GM23338 (cell line): ENCODE measurements around the gene COL6A1.

ENCODE experiments used
- CREB1 ChIP-seq: fragments of 250-450 bp; sonication (Bioruptor Pico); IDR thresholded peaks from 2 replicates; pipeline ENCODE4 v1.5.0; 2020; ENCODE audit warnings: low read depth, mild to moderate bottlenecking, moderate library complexity
- CTCF ChIP-seq, 2 experiments: fragments of 200-600 bp in 1 of 2; sonication (generic) in 1 of 2; conservative IDR thresholded peaks; 2 replicates each; pipeline versions ENCODE4 v1.5.1 to v1.6.1; 2016 to 2017; ENCODE audit warnings: antibody characterized with exemption in 2 of 2, low read depth in 2 of 2, mild to moderate bottlenecking in 2 of 2, moderate library complexity in 1 of 2
- EZH2 ChIP-seq: fragments of 200-600 bp; sonication (generic); IDR thresholded peaks from one replicate; pipeline ENCODE4 v1.8.0; 2017; ENCODE audit warnings: antibody characterized with exemption, mild to moderate bottlenecking, low read depth; ENCODE audit not compliant: unreplicated experiment
- EZH2phosphoT487 ChIP-seq: fragments of 200-600 bp; sonication (generic); IDR thresholded peaks from one replicate; pipeline ENCODE4 v1.8.1; 2018; ENCODE audit warnings: antibody characterized with exemption; ENCODE audit not compliant: unreplicated experiment
- JUNB ChIP-seq: IDR thresholded peaks from one replicate; pipeline ENCODE4 v1.6.1; 2016; ENCODE audit warnings: antibody characterized with exemption; ENCODE audit not compliant: unreplicated experiment
- POLR2AphosphoS5 ChIP-seq: IDR thresholded peaks from 2 replicates; pipeline ENCODE4 v1.6.1; 2016; ENCODE audit warnings: antibody characterized with exemption, low read depth
- STAT1 ChIP-seq: IDR thresholded peaks from one replicate; pipeline ENCODE4 v1.6.1; 2016; ENCODE audit warnings: antibody characterized with exemption; ENCODE audit not compliant: unreplicated experiment
- ZNF114 ChIP-seq: fragments of 250-450 bp; sonication (Bioruptor Pico); IDR thresholded peaks from 2 replicates; pipeline ENCODE4 v1.5.0; 2020; ENCODE audit warnings: mild to moderate bottlenecking, moderate library complexity
- TF ChIP-seq, protein P1 (sequence below): IDR thresholded peaks from one replicate; pipeline ENCODE4 v1.6.1; 2018; ENCODE audit warnings: antibody characterized with exemption; ENCODE audit not compliant: unreplicated experiment

DNA sequence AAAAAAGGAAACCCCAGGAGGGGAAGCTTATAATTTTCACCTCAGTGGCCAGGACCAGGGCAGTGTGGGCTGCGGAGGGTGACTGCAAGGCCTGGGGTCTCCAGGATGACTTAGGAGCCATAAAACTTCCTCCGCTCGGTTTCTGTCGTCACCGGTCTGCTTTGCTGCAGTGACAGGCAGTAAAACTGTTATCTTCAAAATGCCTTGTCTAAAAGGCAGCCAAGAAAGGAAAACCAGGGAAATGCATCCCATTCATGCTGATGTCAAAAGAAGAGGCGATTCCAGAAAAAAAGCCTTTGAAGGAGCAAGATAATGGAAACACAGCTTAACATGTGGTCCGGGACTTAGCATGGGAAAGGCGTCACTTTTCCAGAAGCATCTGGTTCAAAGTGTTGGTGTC lies 42.0 kb downstream of the COL6A1 start:
- TF ChIP-seq EZH2 (no peak), EZH2phosphoT487 (no peak), CTCF (conservative IDR thresholded peaks at IDR 0.05; ENCODE audit: low read depth in 2 of 2) (no peak), JUNB (no peak), POLR2AphosphoS5 (no peak), CREB1 (CRISPR knock-in tag) (no peak), STAT1 (no peak), ZNF114 (no peak)
- TF ChIP-seq, protein P1, sequence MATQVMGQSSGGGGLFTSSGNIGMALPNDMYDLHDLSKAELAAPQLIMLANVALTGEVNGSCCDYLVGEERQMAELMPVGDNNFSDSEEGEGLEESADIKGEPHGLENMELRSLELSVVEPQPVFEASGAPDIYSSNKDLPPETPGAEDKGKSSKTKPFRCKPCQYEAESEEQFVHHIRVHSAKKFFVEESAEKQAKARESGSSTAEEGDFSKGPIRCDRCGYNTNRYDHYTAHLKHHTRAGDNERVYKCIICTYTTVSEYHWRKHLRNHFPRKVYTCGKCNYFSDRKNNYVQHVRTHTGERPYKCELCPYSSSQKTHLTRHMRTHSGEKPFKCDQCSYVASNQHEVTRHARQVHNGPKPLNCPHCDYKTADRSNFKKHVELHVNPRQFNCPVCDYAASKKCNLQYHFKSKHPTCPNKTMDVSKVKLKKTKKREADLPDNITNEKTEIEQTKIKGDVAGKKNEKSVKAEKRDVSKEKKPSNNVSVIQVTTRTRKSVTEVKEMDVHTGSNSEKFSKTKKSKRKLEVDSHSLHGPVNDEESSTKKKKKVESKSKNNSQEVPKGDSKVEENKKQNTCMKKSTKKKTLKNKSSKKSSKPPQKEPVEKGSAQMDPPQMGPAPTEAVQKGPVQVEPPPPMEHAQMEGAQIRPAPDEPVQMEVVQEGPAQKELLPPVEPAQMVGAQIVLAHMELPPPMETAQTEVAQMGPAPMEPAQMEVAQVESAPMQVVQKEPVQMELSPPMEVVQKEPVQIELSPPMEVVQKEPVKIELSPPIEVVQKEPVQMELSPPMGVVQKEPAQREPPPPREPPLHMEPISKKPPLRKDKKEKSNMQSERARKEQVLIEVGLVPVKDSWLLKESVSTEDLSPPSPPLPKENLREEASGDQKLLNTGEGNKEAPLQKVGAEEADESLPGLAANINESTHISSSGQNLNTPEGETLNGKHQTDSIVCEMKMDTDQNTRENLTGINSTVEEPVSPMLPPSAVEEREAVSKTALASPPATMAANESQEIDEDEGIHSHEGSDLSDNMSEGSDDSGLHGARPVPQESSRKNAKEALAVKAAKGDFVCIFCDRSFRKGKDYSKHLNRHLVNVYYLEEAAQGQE = no peak
